ENCODE data around the gene ENTPD8.

GRCh38 chr9:137449931-137450538 is 8.9 kb upstream of the ENTPD8 start:
- TF ChIP-seq CTCF (conservative IDR thresholded peaks at IDR 0.05; ENCODE audit: low read depth, low read length), result no peak
- no peak for TF ChIP-seq EZH2phosphoT487 (IDR thresholded peaks at IDR 0.05; ENCODE audit: borderline replicate concordance, low read length)
- TF ChIP-seq EZH2 (IDR thresholded peaks at IDR 0.05; ENCODE audit: low read length, unreplicated experiment), result no peak
